IMR-90 (cell line): ENCODE data around the gene ZMIZ2. TPM values are rescaled to one million over a fixed set of nuclear protein-coding genes. Genes with fewer than 3 reads are reported as not detected.

Experiments used
- ATAC-seq: fragments of 200-7000 bp; cut with Tn5 transposase; 2 replicates; pipeline ENCODE4 v1.9.1; 2020; ENCODE audit warnings: low read depth, mild to moderate bottlenecking, moderate library complexity
- BruUV-seq: library from RNA; stranded (reverse); fragments of 400-500 nt; replicated peaks from 2 replicates; lab custom pipeline; 2021; lab: Mats Ljungman, UMichigan
- CTCF ChIA-PET: fragments of 300-600 bp; formaldehyde crosslinking; extraction: SDS; loops from one replicate; lab custom pipeline; 2021; ENCODE audit warnings: antibody characterized with exemption; lab: Yijun Ruan, JAX
- POLR2A ChIA-PET: fragments of 300-600 bp; sonication (Branson Sonifier 250); formaldehyde crosslinking; loops from one replicate; lab custom pipeline; 2022; ENCODE audit warnings: antibody characterized with exemption; ENCODE audit not compliant: unreplicated experiment; lab: Charles Lee
- DNase-seq: peaks from one replicate; pipeline ENCODE4 v3.0.0; 2013
- H2AFZ ChIP-seq: replicated peaks from 2 replicates; pipeline ENCODE3; 2013; ENCODE audit warnings: low read length, mild to moderate bottlenecking; ENCODE audit not compliant: poor library complexity
- H2AK5ac ChIP-seq: 2 replicates; pipeline ENCODE4 v1.6.1; 2013; ENCODE audit warnings: low read depth, low read length, inconsistent platforms
- H2AK9ac ChIP-seq: replicated peaks from 2 replicates; pipeline ENCODE3; 2013; ENCODE audit warnings: mild to moderate bottlenecking, low read depth, low read length, moderate library complexity; ENCODE audit not compliant: poor library complexity
- H2BK120ac ChIP-seq: 2 replicates; pipeline ENCODE4 v1.6.1; 2013; ENCODE audit warnings: low read depth, low read length, inconsistent platforms
- H2BK15ac ChIP-seq: 3 replicates; pipeline ENCODE4 v1.6.1; 2013; ENCODE audit warnings: low read depth, low read length, inconsistent platforms
- H2BK20ac ChIP-seq: 2 replicates; pipeline ENCODE4 v1.6.1; 2013; ENCODE audit warnings: low read depth, mild to moderate bottlenecking, inconsistent platforms, low read length, moderate library complexity
- H2BK5ac ChIP-seq: 2 replicates; pipeline ENCODE4 v1.6.1; 2013; ENCODE audit warnings: mild to moderate bottlenecking, low read depth, low read length, inconsistent platforms; ENCODE audit not compliant: poor library complexity, severe bottlenecking
- H3K14ac ChIP-seq: replicated peaks from 2 replicates; pipeline ENCODE4 v1.6.1; 2013; ENCODE audit warnings: low read depth, low read length, inconsistent platforms
- H3K18ac ChIP-seq: 2 replicates; pipeline ENCODE4 v1.6.1; 2013; ENCODE audit warnings: low read depth, low read length, control low read depth
- H3K23ac ChIP-seq: 2 replicates; pipeline ENCODE4 v1.6.1; 2013; ENCODE audit warnings: low read depth, low read length, inconsistent platforms
- H3K27ac ChIP-seq: 2 replicates; pipeline ENCODE4 v1.5.1; 2013; ENCODE audit warnings: mild to moderate bottlenecking, control low read depth, low read length; ENCODE audit not compliant: insufficient read depth
- H3K27me3 ChIP-seq: 2 replicates; pipeline ENCODE4 v1.6.1; 2013; ENCODE audit warnings: low read length; ENCODE audit not compliant: control insufficient read depth, insufficient read depth
- H3K36me3 ChIP-seq: 2 replicates; pipeline ENCODE4 v1.6.1; 2013; ENCODE audit warnings: low read length, mixed read lengths; ENCODE audit not compliant: control insufficient read depth, insufficient read depth
- H3K4ac ChIP-seq: 2 replicates; pipeline ENCODE4 v1.6.1; 2013; ENCODE audit warnings: low read depth, low read length, inconsistent platforms
- H3K4me1 ChIP-seq: 2 replicates; pipeline ENCODE4 v1.6.1; 2013; ENCODE audit warnings: low read length, mixed read lengths; ENCODE audit not compliant: control insufficient read depth, insufficient read depth
- H3K4me2 ChIP-seq: 2 replicates; pipeline ENCODE4 v1.6.1; 2013; ENCODE audit warnings: low read depth, mild to moderate bottlenecking, control low read depth, low read length, moderate library complexity
- H3K4me3 ChIP-seq: 2 replicates; pipeline ENCODE4 v1.5.1; 2013; ENCODE audit warnings: low read depth, mild to moderate bottlenecking, control low read depth, low read length, moderate library complexity; ENCODE audit not compliant: insufficient read depth
- H3K56ac ChIP-seq: 2 replicates; pipeline ENCODE4 v1.6.1; 2013; ENCODE audit warnings: low read length, inconsistent platforms; ENCODE audit not compliant: insufficient read depth; ENCODE audit errors: extremely low read depth
- H3K79me1 ChIP-seq, 2 experiments: 2 replicates each; pipeline ENCODE4 v1.6.1; 2013; ENCODE audit warnings: low read length in 2 of 2, inconsistent platforms in 1 of 2, low read depth in 1 of 2
- H3K9ac ChIP-seq: 2 replicates; pipeline ENCODE4 v1.6.1; 2013; ENCODE audit warnings: low read depth, low read length, control low read depth
- H3K9me1 ChIP-seq: 2 replicates; pipeline ENCODE4 v1.6.1; 2013; ENCODE audit warnings: low read length, inconsistent platforms; ENCODE audit not compliant: insufficient read depth
- H3K9me3 ChIP-seq: 2 replicates; pipeline ENCODE4 v1.6.1; 2013; ENCODE audit warnings: low read length; ENCODE audit not compliant: control insufficient read depth, insufficient read depth
- H4K20me1 ChIP-seq: 2 replicates; pipeline ENCODE4 v1.6.1; 2013; ENCODE audit warnings: low read length, inconsistent platforms; ENCODE audit not compliant: insufficient read depth
- H4K5ac ChIP-seq: 2 replicates; pipeline ENCODE4 v1.6.1; 2013; ENCODE audit warnings: mild to moderate bottlenecking, low read depth, low read length, control low read depth
- H4K8ac ChIP-seq, 2 experiments: 2 replicates each; pipeline ENCODE4 v1.6.1; 2013; ENCODE audit warnings: low read depth in 2 of 2, low read length in 2 of 2, control low read depth in 1 of 2, inconsistent platforms in 1 of 2
- H4K91ac ChIP-seq: 2 replicates; pipeline ENCODE4 v1.6.1; 2013; ENCODE audit warnings: low read depth, low read length, inconsistent platforms; ENCODE audit not compliant: insufficient read depth
- BHLHE40 ChIP-seq: fragments of 150-350 bp; IDR thresholded peaks from 2 replicates; pipeline ENCODE4 v1.6.1; 2016; ENCODE audit warnings: mild to moderate bottlenecking, low read depth, low read length
- CEBPB ChIP-seq: IDR thresholded peaks from 2 replicates; pipeline ENCODE4 v1.6.1; 2012; ENCODE audit warnings: low read depth, low read length, improper control_type of control experiment
- CHD1 ChIP-seq: IDR thresholded peaks from 2 replicates; pipeline ENCODE4 v1.6.1; 2012; ENCODE audit warnings: low read depth, low read length, improper control_type of control experiment
- CTCF ChIP-seq: conservative IDR thresholded peaks from 2 replicates; pipeline ENCODE4 v1.5.1; 2012; ENCODE audit warnings: mild to moderate bottlenecking, low read depth, low read length, improper control_type of control experiment
- ELK1 ChIP-seq: fragments of 150-350 bp; IDR thresholded peaks from 2 replicates; pipeline ENCODE4 v1.6.1; 2016; ENCODE audit warnings: low read depth, mild to moderate bottlenecking, low read length, moderate library complexity, borderline replicate concordance
- FOS ChIP-seq: fragments of 150-350 bp; IDR thresholded peaks from 2 replicates; pipeline ENCODE4 v1.6.1; 2016; ENCODE audit warnings: low read depth, low read length
- MAFK ChIP-seq: IDR thresholded peaks from 2 replicates; pipeline ENCODE4 v1.6.1; 2012; ENCODE audit warnings: low read depth, low read length, improper control_type of control experiment
- MAZ ChIP-seq: IDR thresholded peaks from 2 replicates; pipeline ENCODE4 v1.6.1; 2012; ENCODE audit warnings: low read depth, mild to moderate bottlenecking, low read length, improper control_type of control experiment, moderate library complexity, borderline replicate concordance
- MXI1 ChIP-seq: IDR thresholded peaks from 2 replicates; pipeline ENCODE4 v1.6.1; 2012; ENCODE audit warnings: low read depth, mild to moderate bottlenecking, low read length, moderate library complexity, borderline replicate concordance
- NFE2L2 ChIP-seq: fragments of 150-350 bp; IDR thresholded peaks from 2 replicates; pipeline ENCODE4 v1.6.1; 2016; ENCODE audit warnings: low read depth, mild to moderate bottlenecking, low read length
- POLR2A ChIP-seq: IDR thresholded peaks from 2 replicates; pipeline ENCODE4 v1.6.1; 2012; ENCODE audit warnings: mild to moderate bottlenecking, low read depth, low read length
- RAD21 ChIP-seq: IDR thresholded peaks from 2 replicates; pipeline ENCODE4 v1.6.1; 2012; ENCODE audit warnings: low read length, improper control_type of control experiment
- RCOR1 ChIP-seq: IDR thresholded peaks from 2 replicates; pipeline ENCODE4 v1.6.1; 2012; ENCODE audit warnings: mild to moderate bottlenecking, low read length, improper control_type of control experiment; ENCODE audit not compliant: insufficient replicate concordance
- RFX5 ChIP-seq: IDR thresholded peaks from 2 replicates; pipeline ENCODE4 v1.8.0; 2012; ENCODE audit warnings: low read depth, mild to moderate bottlenecking, low read length, moderate library complexity
- SMC3 ChIP-seq: fragments of 150-350 bp; IDR thresholded peaks from 2 replicates; pipeline ENCODE4 v1.6.1; 2016; ENCODE audit warnings: low read depth, mild to moderate bottlenecking, antibody characterized with exemption, low read length, moderate library complexity
- USF2 ChIP-seq: fragments of 150-350 bp; IDR thresholded peaks from 2 replicates; pipeline ENCODE4 v1.6.1; 2017; ENCODE audit warnings: mild to moderate bottlenecking, antibody characterized with exemption, low read length, low read depth
- WGBS, 2 experiments: methylation state at CpG; one replicate each; pipeline versions ENCODE4 v1.1.5 to v1.1.7; 2013; ENCODE audit warnings: missing lambda C conversion rate in 2 of 2; ENCODE audit not compliant: insufficient read length in 1 of 2; ENCODE audit errors: extremely low coverage in 2 of 2; 5-methylcytosine and 5-hydroxymethylcytosine counted together
- dilution Hi-C: fragments of 300-500 bp; cut with HindIII; formaldehyde crosslinking; loops from one replicate; pipeline ENCODE4 v1.14.3; 2018; ENCODE audit warnings: low sequenced_read_pairs; ENCODE audit not compliant: unreplicated experiment
- in situ Hi-C: fragments of 300-500 bp; cut with MboI; formaldehyde crosslinking; loops from 3 replicates; pipeline ENCODE4 v1.14.3; 2019; ENCODE audit warnings: low sequenced_read_pairs, inconsistent platforms, mixed read lengths
- intact Hi-C: fragments of 100-400 bp; cut with micrococcal nuclease; formaldehyde crosslinking; loops from 2 replicates; pipeline ENCODE4 v1.10.0; 2022
- polyA plus RNA-seq, 3 experiments: library from polyadenylated mRNA; depleted of rRNA; stranded (reverse); fragments of >200 nt; gene quantifications; 2 replicates each; pipeline ENCODE4 v1.2.3, GENCODE V29; 2012; ENCODE audit warnings: low replicate concordance in 1 of 3
- total RNA-seq: library from RNA; depleted of rRNA; stranded (reverse); fragments of >200 nt; gene quantifications from 2 replicates; pipeline ENCODE4 v1.2.3, GENCODE V29; 2012

ZMIZ2 gene
- total and polyA plus RNA-seq, 2 of the 4 experiments (the other 2 are of a cell fraction): 3.0 to 24.0 TPM

- Histone ChIP-seq H3K56ac (no peak overlapping the region), H3K4me1 (0 out of 2 replicates have a peak, but pooled peaks cover 2% of the 10 kb centered on the region), H3K14ac (no peak overlapping the region), H3K27me3 (no peaks in the 10 kb centered on the region), H4K5ac (no peak overlapping the region), H3K18ac (no peak overlapping the region), H3K4me2 (no peak overlapping the region), H3K23ac (no peak overlapping the region), H3K36me3 (peaks cover 27% of the 10 kb centered on the region), H3K4ac (no peak overlapping the region), H4K8ac (no peak overlapping the region), H4K91ac (no peak overlapping the region), H4K20me1 (peaks cover 39% of the 10 kb centered on the region), H3K27ac (no peak overlapping the region), H3K4me3 (no peak overlapping the region), H3K9ac (no peak overlapping the region), H2AFZ (no peak overlapping the region), H2BK5ac (no peak overlapping the region), H2AK9ac (no peak overlapping the region), H2BK120ac (no peak overlapping the region), H3K79me1 (peaks cover 3 to 24% of the 10 kb centered on the region in 2 experiments; a peak in 3 of 4 replicates), H3K9me3 (no peaks in the 10 kb centered on the region), H2BK15ac (no peak overlapping the region), H2BK20ac (no peak overlapping the region), H2AK5ac (no peak overlapping the region), H3K9me1 (peaks cover 8% of the 10 kb centered on the region)
- BruUV-seq: no TSS peak
- ChIA-PET CTCF (no interaction called here), POLR2A (interaction anchor here (0.6 kb wide), 1 partner anchor 76 kb away, joined by 4 read pairs; no protein-coding TSS in a partner anchor)
- TF ChIP-seq POLR2A (no peak), BHLHE40 (no peak), ELK1 (no peak), FOS (no peak), RFX5 (no peak), CHD1 (no peak), CEBPB (no peak), NFE2L2 (no peak), MXI1 (no peak), MAZ (no peak), SMC3 (no peak), MAFK (no peak), CTCF (no peak), RCOR1 (no peak), USF2 (no peak), RAD21 (no peak)
- no peak for ATAC-seq
- dilution Hi-C loops (no loop called here), intact Hi-C loops (no loop called here), in situ Hi-C loops (no loop called here)
- no peak for DNase-seq
- WGBS, 2 experiments: 100% methylated on average over 2 of the region's 5 CpGs; no CpG with 5 or more reads in 1 of the 2 experiments
Observed at GRCh38 chr7:44805950-44806349, 57.3 kb downstream of the ZMIZ2 start.
